Pulmonary artery endothelial cell (primary cell): ENCODE results near the gene PTGFRN. TPM values are rescaled to one million over a fixed set of nuclear protein-coding genes. Genes with fewer than 3 reads are reported as not detected.

ENCODE experiments used
- DNase-seq: peaks from one replicate; pipeline ENCODE4 v3.0.0-alpha.2; 2011; ENCODE audit warnings: low read depth, low spot score
- total RNA-seq: library from RNA; depleted of rRNA; stranded (reverse); fragments of >200 nt; gene quantifications from 2 replicates; pipeline ENCODE4 v1.2.3, GENCODE V29; 2014

PTGFRN gene
- total RNA-seq, 1 donor from 2014 or later, result 68.5 TPM

DNA sequence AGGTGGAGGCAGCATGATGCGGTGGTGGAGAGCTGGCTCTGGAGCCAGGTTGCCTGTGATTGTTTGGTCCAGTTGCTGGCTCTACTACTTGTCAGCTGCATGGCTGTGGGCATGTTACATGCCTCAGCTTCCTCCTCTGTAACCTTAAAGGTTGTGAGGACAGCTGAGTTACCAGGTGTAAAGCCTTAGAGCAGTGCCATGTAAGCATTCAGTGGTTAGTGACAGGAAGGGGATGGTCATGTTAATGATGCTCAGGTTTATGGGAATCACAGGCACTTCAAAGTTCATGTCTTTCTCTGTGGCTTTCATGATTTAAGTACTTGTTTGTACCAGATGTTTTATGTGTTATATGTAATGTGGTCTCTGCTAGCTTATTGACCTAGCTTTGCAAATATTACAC lies 32.6 kb downstream of the PTGFRN start:
- DNase-seq, result no peak

- no peak for DNase-seq
Observed at GRCh38 chr1:116943438-116943837, 33.7 kb downstream of the PTGFRN start.

- DNase-seq, result no peak
Observed at GRCh38 chr1:116944613-116945012, 34.9 kb downstream of the PTGFRN start.

GRCh38 chr1:116945421-116945820 lies 35.7 kb downstream of the PTGFRN start:
- no peak for DNase-seq

DNA sequence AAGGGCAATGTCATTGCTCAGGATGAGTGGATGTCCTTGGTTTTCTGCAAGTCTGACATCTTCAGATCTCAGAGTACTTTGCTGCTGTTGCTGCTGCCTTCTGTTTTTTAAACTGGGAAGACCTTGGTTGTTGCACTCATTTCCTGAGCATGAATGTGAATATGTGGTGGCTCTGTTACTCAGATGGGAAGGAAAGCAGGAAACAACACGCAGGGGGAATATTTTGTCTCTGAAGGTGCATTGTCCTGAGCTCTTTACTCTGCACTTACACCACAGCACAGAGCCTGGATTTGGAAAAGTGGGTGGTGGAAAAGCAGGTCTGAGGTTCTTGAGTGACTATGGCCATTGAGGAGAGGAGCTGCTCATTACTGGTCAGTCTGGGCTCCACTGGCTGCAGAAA lies 36.3 kb downstream of the PTGFRN start:
- no peak for DNase-seq

- no peak for DNase-seq
Observed at GRCh38 chr1:116947092-116947860, 37.6 kb downstream of the PTGFRN start.

- no peak for DNase-seq
Observed at GRCh38 chr1:116948046-116948445, 38.3 kb downstream of the PTGFRN start.

DNA sequence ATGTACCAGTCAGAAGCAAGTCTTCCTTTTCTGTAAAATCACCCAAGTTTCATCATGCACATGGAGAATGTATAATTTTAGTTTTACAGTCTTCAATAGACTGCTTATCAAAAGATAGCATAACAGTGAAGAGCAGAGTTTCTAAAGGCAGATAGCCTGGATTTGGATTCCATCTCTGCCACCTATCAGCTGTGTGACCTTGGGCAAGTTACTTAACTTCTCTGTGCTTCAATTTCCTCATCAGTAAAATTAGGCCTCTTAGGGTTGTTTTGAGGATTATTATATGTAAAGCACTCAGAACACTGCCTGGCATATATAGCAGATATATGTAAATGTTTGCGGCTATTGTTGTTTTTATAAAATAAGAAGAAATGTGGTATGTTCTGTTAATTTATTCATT lies 38.9 kb downstream of the PTGFRN start:
- no peak for DNase-seq

- no peak for DNase-seq
Observed at GRCh38 chr1:116949213-116949985, 39.7 kb downstream of the PTGFRN start.

- DNase-seq, result no peak
Observed at GRCh38 chr1:116950517-116951199, 40.9 kb downstream of the PTGFRN start.

DNA sequence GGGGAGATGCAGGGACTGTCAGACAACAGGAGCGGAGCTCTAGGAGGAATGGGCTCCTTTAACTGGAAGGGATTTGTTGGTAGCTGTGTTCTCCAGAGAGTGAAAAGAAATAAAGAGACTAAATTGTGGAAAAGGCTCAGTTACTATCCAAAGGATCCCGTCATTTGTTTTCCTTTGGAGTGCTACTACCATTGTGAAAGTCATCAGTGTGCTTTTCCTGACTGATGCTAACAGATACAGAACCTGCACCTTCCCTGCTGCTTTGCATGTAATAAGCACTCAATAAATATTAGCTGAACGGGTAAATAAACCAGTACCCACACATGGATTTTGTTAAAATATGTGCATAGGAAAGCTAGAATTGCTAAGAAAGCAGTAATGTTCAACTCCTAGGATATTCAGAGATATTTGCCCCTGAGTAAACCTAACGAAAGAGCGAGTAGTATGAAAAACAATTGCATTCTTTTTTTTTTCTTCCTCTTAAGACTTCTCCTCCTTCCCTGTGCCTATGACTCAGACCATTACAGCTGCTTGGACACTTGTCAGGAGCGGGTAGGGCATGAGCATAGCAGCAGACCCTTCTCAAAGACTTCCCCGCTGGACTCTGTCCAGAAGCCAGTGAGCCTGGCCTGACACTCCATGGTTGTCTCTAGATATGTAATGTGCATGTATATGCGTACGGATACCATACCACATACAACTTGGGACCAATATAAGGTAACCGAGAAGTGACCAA lies 41.7 kb downstream of the PTGFRN start:
- peak; percentile 41 for DNase-seq

DNA sequence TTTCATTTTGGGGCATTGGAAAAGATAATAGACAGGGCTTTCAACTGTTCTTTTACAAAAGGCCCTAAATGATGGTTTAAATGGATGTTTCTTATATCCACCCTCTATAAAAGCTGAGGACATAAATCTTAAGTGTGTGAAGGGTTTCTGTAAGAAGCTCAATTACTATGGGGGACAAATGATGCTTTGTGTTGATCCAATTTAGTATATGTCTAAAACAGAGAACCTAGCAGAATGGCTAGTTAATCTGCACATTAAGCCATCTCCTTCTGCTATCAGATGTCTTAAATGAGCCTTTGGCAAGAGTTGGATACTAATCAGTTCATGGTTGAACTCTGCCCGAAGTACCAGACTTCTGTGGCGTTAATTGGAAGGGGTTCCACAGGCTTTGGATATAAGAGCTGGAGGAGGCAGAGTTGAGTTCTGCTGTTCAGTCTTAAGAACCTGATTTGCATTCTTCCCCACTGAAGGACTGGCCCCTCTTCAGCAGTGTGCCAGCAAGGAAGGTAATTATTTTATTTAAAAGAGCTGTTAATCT lies 43.1 kb downstream of the PTGFRN start:
- no peak for DNase-seq

DNA sequence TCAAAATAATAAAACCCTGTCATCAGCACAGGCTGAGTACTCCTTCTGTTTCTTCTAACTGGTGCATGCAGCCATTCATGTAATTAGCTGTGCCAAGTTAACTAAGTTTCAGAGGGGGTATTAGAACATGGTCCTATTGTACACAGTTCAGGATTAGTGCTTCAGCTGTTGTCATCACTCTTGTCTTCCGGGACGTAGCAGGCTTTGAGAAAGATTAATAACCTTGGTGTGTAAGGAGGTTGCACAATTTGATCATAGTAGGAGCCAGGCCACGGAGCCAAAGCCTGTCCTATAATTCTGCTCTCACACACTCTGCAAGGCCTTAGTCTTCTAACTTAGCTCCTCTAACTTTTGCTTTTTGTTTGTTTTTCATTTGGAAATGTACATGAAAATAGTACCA lies 44.7 kb downstream of the PTGFRN start:
- no peak for DNase-seq

GRCh38 chr1:116956378-116956777 lies 46.7 kb downstream of the PTGFRN start:
- DNase-seq, result no peak

DNA sequence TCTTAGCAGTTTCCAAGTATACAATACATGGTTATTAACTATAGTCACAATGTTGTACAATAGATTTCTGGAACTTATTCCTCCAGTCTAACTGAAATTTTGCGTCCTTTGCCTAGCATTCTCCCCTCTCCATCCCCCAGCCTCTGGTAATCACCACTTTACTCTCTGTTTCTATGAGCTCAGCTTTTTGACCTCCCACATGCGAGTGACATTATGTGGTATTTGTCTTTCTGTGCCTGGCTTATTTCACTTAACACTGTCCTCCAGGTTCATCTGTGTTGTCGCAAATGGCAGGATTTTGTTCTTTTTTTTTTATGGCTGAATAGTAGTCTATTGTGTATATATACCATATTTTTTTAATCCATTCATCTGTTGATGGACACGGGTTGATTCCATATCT lies 47.9 kb downstream of the PTGFRN start:
- no peak for DNase-seq

DNA sequence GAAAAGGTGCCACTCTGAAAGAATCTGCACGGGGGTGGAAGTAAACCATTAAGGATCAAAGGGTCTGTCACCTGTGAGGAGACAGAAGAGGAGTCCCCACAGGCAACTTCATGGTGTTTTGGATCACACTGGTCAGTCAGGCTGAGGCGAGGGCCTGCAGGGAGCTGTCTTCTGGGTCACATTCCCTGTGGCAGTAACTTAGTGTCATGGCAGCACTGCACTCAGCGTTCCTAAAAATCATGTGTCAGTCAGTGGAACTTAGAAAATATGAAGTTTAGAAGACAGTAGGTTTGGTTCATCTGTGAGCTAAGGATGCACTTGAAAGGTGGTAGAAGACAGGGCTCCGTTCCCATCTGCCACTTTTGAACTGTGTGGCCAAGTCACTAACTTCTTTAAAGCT lies 48.4 kb downstream of the PTGFRN start:
- DNase-seq, result no peak

GRCh38 chr1:116958977-116959376 lies 49.3 kb downstream of the PTGFRN start:
- DNase-seq, result no peak

GRCh38 chr1:116961606-116962005 lies 51.9 kb downstream of the PTGFRN start:
- DNase-seq, result no peak

- DNase-seq, result no peak
Observed at GRCh38 chr1:116962987-116963639, 53.4 kb downstream of the PTGFRN start.

DNA sequence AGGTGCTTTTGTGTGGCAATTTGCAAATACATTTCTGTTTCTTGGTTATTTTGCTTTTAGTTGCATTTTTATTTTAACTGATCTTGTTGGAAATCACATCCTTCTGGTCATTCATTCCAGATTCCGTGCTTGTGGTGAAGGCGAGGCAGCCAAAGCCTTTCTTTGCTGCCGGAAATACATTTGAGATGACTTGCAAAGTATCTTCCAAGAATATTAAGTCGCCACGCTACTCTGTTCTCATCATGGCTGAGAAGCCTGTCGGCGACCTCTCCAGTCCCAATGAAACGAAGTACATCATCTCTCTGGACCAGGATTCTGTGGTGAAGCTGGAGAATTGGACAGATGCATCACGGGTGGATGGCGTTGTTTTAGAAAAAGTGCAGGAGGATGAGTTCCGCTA lies 57.1 kb downstream of the PTGFRN start:
- DNase-seq, result no peak

DNA sequence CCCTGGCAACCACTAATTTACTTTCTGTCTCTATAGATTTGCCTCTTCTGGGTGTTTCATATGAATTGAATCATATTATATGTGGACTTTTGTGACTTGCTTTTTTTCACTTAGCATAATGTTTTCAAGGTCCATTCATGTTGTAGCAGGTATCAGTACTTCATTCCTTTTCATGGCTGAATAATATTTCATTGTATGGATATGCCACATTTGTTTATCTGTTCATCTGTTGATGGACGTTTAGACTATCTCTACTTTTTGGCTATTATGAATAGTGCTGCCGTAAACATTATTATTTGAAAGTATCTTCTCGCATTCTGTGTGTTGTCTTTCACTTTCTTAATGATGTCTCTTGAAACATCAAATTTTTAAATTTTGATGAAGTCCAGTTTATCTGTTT lies 59.0 kb downstream of the PTGFRN start:
- no peak for DNase-seq
